GM18867 (cell line): ENCODE results near the gene LY6G6F.
"Not testable (repeated sequence)": the region's sequence is repeated elsewhere in the genome, so short reads cannot be mapped to it uniquely, and the experiment has no call there.

ENCODE experiments used
- ATAC-seq: cut with Tn5 transposase; IDR thresholded peaks from one replicate; pipeline ENCODE4 v1.9.1; 2021; ENCODE audit warnings: mild to moderate bottlenecking, moderate library complexity; ENCODE audit not compliant: unreplicated experiment

LY6G6F gene

DNA sequence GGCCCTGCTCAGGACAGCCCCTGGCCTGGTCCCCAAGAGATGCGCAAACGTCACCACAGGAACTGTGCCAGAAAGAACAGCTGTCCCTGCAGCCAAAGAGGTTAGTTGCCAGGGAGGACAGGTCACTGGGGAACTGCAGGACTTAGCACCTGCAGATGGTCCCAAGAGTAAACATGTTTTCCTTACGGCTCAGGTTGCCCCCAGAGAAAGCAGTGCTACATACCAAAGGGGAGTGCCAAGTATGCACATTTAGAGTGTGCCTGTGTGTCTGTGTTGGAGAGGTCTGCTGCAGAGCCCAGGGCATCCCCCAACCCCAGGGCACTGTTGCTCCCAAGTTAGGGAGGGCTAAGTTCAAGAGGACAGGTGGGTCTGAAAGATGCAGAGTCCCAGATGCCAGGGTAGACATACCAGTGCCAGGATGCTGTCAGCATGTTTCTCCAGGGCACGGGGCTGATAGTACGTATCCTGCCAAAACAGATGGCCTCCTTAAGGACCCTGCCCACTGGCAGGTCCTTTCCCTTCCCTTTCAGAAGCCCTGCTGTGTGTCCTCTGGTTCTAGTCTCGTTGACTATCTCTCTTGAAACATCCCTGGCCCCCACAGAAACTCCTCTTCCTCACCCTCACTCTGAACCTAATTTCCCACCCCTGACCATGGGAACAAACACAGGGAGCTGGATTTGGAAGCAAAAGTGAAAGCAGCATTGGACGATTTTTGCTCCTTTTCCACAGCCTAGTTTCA is 4.8 kb upstream of the LY6G6F start:
- no peak for ATAC-seq

DNA sequence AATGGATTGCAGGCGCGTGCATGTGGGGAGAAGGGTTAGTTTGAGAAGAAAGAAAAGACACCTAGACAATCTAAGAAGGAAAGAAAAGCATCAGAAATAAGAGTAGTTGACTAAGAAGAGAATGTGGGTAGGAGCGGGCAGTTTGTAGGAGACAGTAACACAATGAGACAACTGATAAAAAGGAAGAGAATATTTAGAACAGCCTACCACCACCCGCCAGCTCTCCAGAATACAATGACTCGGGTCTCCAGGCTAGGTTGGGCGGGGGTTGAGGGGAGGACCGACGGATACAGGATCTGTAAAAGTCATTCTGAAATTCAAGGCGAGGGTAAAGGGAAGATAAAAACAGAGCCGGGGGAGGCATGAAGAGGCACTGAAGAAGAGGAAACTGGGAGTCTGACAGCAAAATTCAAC is 4.3 kb upstream of the LY6G6F start:
- ATAC-seq = peak; percentile 3

DNA sequence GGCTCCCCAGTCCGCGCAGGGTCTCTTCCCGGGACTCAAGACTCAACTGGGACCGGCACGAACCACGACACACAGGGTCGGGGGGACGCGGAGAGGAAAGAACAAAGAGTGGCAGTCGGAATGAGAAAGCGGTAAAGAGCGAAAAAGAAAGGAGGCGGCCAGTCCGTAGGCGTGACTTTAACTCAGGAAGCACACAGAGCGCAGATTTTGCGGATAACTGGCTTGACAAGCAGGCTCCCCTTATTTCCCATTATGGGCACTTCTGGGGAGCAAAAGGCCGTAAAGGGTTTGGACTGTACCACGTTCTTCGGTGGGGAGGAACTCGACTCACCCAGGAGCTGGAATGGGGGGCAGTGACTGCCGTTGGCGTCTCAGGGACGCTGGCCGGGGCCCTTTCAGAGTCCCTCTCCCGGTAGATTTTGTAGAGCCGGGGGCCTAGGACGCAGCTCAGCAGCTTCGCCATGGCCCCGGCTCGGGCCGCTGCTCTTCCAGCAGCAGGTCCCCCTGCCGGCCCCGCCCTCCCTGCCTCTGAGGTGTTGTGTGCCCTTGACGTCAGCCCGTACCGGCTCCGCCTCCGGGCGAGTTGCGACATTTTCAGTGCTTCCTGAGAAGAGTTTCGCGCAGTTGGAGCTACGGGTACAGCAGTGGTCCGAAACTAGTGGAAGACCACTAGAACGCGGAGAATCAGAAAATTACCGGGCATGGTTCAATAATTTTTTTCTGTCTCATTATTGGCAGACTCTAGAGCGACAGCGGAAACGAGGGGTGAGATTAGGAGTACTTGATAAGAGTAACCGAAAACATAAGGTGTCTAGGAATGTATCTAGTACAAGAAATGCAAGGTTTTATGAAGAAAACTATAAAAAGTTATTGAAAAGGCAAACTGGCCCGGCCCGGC is 3.6 kb upstream of the LY6G6F start, which contains the start of gene ABHD16A:
ABHD16A (minus strand) TSS at position 506 of the 898 bp plus-strand sequence; CDS start at position 463, 43 bp downstream.
- peak; percentile 89 for ATAC-seq

DNA sequence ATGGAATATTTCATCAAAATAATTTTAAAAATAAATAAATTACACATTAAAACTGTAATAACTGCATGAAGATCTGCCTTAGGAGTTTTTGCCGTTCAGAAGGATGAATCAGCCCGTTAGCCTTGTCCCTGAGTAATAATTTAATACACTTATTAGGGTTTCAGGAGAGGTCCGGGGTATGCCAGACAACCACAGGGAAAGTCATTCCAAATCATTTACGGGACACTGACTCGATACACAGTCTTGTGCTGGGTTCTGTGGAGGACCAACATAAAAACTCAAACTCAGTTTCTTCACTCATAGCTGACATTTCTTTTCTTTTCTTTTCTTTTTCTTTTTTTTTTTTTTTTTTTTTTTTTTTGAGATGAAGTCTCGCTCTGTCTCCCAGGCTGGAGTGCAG is 735 bp upstream of the LY6G6F start:
- ATAC-seq = no peak

DNA sequence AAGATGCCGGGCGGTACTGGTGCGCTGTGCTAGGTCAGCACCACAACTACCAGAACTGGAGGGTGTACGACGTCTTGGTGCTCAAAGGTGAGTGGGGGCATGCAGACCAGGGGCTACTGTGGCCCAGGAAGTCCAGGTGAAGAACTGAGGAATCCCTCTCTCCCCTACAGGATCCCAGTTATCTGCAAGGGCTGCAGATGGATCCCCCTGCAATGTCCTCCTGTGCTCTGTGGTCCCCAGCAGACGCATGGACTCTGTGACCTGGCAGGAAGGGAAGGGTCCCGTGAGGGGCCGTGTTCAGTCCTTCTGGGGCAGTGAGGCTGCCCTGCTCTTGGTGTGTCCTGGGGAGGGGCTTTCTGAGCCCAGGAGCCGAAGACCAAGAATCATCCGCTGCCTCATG is 1.0 kb downstream of the LY6G6F start:
- ATAC-seq = no peak

DNA sequence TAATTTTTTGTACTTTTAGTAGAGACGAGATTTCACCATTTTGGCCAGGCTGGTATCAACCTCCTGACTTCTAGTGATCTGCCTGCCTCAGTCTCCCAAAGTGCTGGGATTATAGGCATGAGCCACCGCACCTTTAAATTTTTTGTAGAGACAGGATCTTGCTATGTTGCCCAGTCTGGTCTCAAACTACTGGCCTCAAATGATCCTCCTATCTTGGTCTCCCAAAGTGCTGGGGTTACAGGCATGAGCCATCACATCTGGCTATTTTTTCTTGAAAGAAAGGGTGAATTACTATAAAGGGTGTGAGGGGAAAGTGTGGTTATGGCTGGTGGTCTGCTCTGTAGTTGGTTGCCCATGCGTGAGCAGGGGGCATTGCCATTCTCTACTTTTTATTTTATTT is 1.6 kb downstream of the LY6G6F start:
- no peak for ATAC-seq

DNA sequence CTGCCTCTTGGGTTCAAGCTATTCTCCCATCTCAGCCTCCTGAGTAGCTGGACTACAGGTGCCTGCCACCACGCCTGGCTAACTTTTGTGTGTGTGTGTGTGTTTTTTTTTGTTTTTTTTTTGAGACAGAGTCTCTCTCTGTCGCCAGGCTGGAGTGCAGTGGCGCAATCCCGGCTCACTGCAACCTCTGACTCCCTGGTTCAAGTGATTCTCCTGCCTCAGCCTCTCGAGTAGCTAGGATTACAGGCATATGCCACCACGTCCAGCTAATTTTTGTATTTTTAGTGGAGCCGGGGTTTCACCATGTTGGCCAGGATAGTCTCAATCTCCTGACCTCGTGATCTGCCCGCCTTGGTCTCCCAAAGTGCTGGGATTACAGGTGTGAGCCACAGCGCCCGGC is 2.5 kb downstream of the LY6G6F start:
- ATAC-seq = not testable (repeated sequence)

DNA sequence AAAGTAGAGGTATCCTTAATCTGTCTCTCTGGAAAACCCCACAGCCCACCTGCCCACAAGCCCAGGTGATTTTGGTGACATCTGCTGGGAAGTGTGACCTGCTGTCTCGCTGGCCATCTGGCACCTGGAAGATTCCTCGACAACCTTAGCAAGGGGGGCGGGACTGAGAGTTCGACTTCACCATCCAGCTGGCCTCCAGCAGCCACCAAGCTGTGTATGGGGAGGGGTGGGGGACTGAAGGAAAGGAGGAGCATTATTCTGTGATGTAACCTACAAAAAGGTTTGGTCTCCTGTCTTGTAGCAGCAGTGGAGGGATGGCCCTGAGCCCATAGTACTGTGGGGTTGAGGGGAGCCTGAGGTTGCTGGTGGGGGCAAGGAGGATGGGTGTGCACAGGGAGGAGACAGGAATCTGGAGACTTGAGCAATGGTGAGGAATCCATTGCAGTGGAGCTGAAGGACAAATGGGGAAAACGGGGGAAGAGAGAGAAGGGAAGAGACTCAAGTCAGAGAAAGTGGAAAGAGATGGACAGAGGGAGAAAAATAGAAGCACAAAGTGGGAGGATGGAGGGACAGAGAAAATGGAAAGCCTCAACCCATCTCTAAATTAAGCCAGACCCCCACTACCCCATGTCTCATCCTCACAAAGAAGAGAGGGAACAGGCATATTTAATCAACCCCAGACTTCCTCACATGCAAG is 4.0 kb downstream of the LY6G6F start:
- no peak for ATAC-seq

DNA sequence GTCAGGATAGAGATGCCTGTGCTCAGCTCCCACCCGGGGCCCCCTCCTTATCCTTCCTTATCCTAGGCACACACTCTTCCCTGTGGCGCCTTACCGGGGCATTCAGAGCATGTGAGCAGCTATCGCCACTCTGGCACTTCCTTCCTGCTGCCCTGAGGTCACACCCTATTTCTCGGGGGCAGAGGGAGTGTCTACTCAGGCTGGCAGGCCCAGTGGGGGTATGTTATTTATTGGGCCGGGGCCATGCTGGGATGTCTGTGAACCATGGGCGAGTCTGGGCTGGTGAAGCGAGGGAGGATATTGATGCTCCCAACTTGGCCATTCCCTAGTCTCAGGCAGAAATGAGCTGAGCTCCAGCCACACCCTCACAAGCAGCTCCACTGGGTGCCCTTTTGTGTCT is 4.6 kb downstream of the LY6G6F start:
- no peak for ATAC-seq

DNA sequence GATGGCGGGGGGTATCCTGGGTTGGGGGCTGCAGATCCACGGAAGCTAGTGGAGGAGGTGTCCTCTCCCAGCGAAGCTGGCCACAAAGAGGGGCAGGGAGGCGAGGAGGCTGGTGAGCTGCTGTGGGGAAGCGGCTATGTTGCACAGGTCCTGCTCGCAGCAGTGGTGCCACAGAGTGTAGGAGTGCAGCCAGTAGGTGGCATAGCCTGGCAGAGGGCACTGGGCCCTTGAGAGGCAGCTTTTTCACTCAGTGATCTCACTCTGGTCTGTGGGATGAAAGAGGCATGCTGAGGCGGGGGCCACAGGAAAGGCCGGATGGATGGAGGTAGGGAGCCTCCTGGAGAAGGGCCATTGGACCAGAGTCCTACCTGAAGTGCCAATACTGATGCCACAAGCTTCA is 5.6 kb downstream of the LY6G6F start:
- no peak for ATAC-seq

DNA sequence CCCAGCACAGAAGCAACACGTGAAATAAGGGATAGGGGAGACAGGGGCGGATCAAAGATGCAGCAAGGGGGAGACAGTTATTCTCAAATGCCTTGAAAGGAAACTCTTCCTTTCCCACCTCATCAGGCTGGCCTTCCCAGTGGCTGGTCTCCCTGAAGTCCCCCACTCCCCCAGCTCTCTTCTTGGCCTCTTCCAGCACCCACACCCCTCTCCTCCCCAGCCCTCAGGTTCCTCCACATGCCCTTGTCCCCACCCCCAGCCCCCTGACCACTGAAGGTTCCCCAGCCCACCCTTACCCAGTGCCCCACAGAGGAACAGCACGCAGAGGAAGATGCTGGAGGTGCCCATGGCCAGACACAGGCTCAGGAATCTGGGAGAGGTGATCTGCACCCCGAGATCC is 6.8 kb downstream of the LY6G6F start:
- ATAC-seq = no peak

DNA sequence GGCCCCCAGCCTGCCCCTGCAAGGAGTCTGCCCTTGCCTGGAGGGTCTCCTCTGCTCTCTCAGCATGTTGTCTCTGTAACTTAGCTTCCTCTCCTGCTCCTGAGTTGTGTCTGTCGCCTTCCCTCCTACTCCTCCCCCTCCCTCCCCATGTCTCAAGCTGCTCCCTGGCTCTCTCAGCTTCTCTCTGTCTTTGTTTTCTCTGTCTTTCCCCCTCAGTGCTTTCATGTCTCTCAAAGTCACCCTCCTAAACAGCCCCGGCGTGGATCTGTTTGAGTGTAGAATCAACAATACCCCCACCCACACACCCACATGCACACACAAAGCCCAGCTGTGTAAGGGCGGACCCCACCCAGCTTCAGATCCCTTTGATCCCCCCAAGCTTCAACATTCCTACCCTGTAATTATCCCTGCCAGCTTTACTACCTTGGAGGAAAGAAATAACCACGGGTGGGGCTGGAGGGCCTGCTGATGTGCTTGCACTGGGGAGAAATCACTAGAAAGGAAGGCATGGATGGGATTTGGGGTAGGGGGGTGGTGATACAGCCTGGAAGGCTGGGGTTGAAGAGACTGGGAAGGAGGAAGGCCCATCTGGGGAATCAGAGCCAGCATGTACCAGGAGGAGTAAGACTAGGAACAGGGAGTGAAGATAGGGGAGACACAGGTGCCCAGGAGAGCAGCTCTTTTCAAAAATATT is 7.5 kb downstream of the LY6G6F start:
- ATAC-seq = no peak

DNA sequence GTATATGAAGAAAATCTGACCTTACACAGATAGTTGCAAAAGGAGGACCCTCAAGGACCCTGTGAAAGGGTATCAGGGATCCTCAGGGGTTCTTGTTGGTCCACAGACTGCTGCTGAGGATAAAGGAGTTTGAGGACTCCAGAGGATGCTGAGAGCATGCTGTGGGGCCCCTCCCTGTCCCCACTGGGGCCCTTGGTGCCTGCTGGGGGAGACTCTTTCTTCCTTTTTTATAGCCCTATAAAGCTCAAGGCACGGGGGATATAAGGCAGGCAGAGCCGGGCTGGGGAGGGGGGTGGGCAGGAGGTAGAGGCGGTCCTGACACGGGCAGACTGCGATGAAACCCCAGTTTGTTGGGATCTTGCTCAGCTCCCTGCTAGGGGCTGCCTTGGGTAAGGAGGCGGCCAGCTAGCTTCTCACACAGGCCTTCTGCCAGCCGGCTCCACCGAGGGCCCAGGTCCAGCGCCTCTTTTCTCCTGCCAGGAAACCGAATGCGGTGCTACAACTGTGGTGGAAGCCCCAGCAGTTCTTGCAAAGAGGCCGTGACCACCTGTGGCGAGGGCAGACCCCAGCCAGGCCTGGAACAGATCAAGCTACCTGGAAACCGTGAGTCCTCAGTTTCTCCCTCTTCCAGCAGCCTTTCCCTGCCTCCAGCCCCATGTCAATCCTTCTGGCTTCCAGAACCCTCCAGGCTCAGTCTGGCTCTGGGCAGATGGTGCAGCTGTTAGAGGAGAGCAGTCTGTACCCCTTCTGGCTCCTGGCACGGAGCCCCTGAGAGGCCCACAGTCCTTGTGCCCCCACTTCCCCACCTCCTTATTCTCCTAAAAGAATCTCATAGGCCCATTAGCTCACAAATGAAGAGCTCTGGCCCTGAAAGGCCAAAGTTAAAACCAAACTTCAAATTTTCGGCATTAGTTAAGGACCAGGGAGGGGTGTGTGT is 8.6 kb downstream of the LY6G6F start, which contains the start of gene LY6G6D:
LY6G6D (plus strand) TSS at position 327 of the 937 bp plus-strand sequence; CDS start at position 335, 8 bp downstream.
- no peak for ATAC-seq

DNA sequence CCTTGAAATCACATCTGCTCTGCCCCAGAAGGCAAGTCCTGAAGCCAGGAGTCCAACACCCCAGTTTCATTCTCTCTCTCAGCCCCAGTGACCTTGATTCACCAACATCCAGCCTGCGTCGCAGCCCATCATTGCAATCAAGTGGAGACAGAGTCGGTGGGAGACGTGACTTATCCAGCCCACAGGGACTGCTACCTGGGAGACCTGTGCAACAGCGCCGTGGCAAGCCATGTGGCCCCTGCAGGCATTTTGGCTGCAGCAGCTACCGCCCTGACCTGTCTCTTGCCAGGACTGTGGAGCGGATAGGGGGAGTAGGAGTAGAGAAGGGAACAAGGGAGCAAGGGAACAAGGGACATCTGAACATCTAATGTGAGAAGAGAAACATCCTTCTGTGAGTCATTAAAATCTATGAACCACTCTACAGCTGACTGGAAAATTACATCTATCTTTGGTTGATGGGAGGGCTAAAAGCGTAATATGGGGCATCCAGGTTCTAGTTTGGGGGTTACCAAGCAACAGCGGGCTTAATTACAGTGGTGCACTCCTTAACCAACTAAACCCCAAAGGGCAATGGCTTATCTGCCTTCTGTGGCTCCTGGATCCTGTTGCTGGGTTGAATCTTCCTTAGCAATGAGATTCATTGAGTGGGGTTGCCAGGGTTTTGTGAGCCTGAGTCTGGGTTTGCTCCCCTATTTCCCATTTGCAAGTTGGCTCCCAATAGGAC is 11.0 kb downstream of the LY6G6F start:
- ATAC-seq = no peak

DNA sequence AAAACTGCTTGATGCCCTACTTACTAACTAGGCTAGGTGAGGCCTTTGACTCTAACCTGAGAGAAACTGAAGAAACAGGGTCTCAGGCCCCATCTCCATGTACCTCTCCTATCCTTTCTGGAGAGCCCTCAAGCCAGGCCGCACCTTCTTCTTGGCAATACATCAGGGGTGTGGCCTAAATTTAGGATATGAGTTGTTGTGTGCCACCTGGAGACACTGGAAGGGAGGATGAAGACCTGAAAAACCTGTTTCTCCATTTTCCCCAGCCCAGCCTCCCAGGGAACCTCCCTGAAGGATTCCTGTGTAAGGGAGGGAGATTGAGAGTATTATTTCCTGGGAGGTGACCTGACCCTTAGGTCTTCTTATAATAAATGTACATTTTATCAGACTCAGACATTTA is 11.6 kb downstream of the LY6G6F start:
- no peak for ATAC-seq

DNA sequence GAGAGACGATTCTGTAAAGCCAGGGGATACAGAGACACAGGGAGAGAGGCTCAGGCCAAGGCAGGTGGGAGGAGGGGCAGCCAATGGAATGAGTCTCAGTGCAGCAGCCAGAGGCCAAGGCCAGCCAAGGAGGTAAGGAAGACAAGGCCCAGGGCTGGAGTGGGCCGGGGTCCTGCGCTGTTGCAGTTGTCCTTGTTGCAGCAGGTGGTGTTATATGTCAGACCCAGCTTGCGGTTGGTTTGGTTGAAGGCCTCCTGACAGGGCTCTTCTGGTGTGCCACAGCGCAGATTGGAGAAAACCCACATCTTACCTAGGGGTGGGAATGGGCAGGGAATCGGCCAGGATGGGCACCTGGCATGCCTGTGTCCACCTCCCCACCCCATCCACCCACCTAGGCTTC is 12.3 kb downstream of the LY6G6F start:
- no peak for ATAC-seq

DNA sequence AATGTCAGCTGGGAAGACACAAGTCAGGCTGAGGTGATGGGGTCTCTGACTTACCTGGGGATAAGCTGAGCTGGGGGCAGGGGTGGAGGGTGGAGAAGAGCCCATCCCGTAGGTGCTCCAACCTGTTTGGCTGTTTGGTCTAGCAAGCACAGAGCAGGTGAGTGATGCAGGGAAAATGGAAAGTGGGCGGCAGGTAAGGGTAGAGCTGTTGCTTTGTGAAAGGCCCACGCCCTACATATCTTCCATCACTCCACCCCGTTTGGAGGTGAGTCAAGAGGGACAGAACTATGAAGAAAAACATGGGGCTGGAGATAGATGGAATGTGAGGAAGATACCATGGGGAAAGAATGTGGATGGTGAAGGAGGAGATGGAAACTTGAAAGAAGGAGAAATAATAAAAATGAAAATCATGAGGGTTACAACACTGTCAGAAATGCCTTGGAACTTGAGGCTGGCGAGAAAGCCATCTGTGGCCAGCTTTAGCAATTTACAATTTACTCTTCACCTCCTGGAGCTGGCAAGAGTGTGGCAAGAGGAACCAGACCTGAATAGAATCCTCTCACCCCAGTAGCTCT is 13.6 kb downstream of the LY6G6F start:
- ATAC-seq = no peak

DNA sequence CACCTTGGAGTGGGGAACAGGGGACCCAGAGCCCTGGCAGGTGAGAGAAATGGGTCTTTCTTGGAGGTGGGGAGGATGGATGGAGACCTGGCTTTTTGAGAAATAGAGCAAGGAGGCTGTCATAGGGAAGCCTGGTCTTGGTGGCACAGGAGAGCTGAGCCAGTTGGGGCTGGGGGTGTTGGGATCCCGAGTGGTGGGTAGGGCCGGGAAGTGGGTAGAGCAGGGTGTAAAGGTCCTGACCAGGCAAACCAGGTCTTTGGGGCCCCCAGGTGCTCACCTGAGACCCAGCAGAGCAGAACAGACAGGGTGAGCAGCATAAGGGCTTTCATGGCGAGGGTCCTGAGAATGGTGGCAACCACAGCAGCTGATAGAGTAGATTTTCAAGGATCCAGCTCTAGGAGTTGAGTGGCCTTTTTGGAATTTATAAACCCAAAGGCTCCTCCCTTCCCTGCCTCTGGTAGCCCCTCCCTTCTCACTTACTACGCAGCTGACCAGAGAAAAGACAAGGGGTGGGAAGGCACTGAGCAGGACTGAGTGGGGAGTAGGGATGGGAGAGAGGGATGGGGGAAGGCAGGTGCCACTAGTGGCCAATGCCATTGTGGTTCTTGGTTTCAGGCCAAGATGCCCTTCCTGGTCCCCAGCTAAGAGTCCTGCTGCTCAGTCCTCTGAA is 14.8 kb downstream of the LY6G6F start, which contains the start of gene LY6G6C:
LY6G6C (minus strand) TSS at position 396 of the 670 bp plus-strand sequence; CDS start at position 329, 67 bp downstream.
- ATAC-seq = no peak
